SK-N-MC (cell line): Measurements from ENCODE around the gene LPAR3.

ENCODE experiments used
- EZH2 ChIP-seq: fragments of 200-600 bp; sonication (generic); IDR thresholded peaks from one replicate; pipeline ENCODE4 v1.6.1; 2017; ENCODE audit warnings: antibody characterized with exemption
- FOXP2 ChIP-seq: optimal IDR thresholded peaks from 2 replicates; pipeline ENCODE3; 2011; ENCODE audit warnings: mild to moderate bottlenecking, moderate library complexity; ENCODE audit not compliant: insufficient read depth; ENCODE audit errors: extremely low read length, control extremely low read depth
- POLR2AphosphoS5 ChIP-seq: IDR thresholded peaks from 2 replicates; pipeline ENCODE4 v1.6.1; 2012; ENCODE audit warnings: mild to moderate bottlenecking, low read depth, low read length, borderline replicate concordance

DNA sequence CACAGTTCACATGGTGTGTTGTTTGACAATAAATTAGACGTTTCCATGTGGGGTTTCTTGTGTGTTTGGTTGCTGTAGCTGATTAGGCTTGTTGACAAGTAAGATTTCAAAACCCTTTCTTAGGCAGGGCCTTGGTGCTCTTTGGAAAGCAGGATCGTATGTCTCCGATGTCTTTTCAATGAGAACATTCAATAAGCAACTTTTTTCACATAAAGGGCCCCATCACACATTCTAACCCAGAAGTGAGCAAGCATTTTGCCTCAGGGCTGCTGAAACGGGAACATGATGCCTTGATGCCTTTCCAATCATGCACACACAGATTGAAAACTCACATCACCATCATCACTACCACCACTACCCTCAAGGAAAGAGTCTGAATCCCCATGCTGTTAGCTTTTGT is 33.1 kb downstream of the LPAR3 start:
- TF ChIP-seq FOXP2: no peak
- TF ChIP-seq EZH2: no peak
- no peak for TF ChIP-seq POLR2AphosphoS5
